K562 (cell line): ENCODE results near the gene KLK11. TPM values are rescaled to one million over a fixed set of nuclear protein-coding genes. Genes with fewer than 3 reads are reported as not detected.

Experiments used
- BACH1 ChIP-seq: fragments of 200-800 bp; sonication (Bioruptor generic); IDR thresholded peaks from 2 replicates; pipeline ENCODE4 v1.6.1; 2016; ENCODE audit warnings: missing genetic modification characterization, missing compliant biosample characterization
- CBFA2T3 ChIP-seq: fragments of 450-650 bp; IDR thresholded peaks from 2 replicates; pipeline ENCODE4 v1.6.1; 2017
- EP300 ChIP-seq: IDR thresholded peaks from 2 replicates; pipeline ENCODE4 v1.6.1; 2012; ENCODE audit warnings: low read length, improper control_type of control experiment
- ETV5 ChIP-seq: sonication (generic); formaldehyde crosslinking; IDR thresholded peaks from 2 replicates; pipeline ENCODE4 v1.4.0; 2020; ENCODE audit warnings: low read depth, mild to moderate bottlenecking, missing genetic modification reagents
- ETV6 ChIP-seq, 3 experiments: fragments of 150-350 bp in 1 of 3; sonication (generic) in 1 of 3; formaldehyde crosslinking in 1 of 3; IDR thresholded peaks; 2 replicates each; pipeline versions ENCODE4 v1.6.1 to v1.8.0; 2014 to 2022; ENCODE audit warnings: borderline replicate concordance in 2 of 3, low read depth in 2 of 3, antibody characterized with exemption in 1 of 3, low read length in 1 of 3, mild to moderate bottlenecking in 1 of 3, missing genetic modification reagents in 1 of 3
- FIP1L1 ChIP-seq: fragments of 200-400 bp; formaldehyde crosslinking; IDR thresholded peaks from 2 replicates; pipeline ENCODE4 v1.6.1; 2018; ENCODE audit warnings: mild to moderate bottlenecking, low read depth, low read length; ENCODE audit not compliant: poor library complexity, severe bottlenecking
- FOXA3 ChIP-seq, 2 experiments: fragments of 450-650 bp in 1 of 2; sonication (generic) in 1 of 2; formaldehyde crosslinking; IDR thresholded peaks in 1 of 2; conservative IDR thresholded peaks in 1 of 2; 2 replicates each; pipeline versions ENCODE4 v1.4.0 to v1.8.0; 2020 to 2022; ENCODE audit warnings: mild to moderate bottlenecking in 2 of 2, missing genetic modification reagents in 1 of 2
- HDAC1 ChIP-seq, 2 experiments: fragments of 450-650 bp; IDR thresholded peaks; 2 replicates each; pipeline ENCODE4 v1.6.1; 2016 to 2017; ENCODE audit warnings: inconsistent platforms in 1 of 2, mild to moderate bottlenecking in 1 of 2, moderate library complexity in 1 of 2
- KDM2B ChIP-seq: fragments of 250-450 bp; sonication (Bioruptor Pico); IDR thresholded peaks from 2 replicates; pipeline ENCODE4 v1.8.0; 2021; ENCODE audit warnings: mild to moderate bottlenecking, moderate library complexity
- MBD2 ChIP-seq: sonication (generic); IDR thresholded peaks from 2 replicates; pipeline ENCODE4 v1.6.1; 2016; ENCODE audit warnings: low read depth, borderline replicate concordance
- MTA1 ChIP-seq: fragments of 450-650 bp; IDR thresholded peaks from 2 replicates; pipeline ENCODE4 v1.6.1; 2017; ENCODE audit warnings: borderline replicate concordance
- PML ChIP-seq: IDR thresholded peaks from 2 replicates; pipeline ENCODE4 v1.6.1; 2012; ENCODE audit warnings: low read length, inconsistent platforms
- POLR2AphosphoS5 ChIP-seq: IDR thresholded peaks from 2 replicates; pipeline ENCODE4 v1.6.1; 2011; ENCODE audit warnings: mild to moderate bottlenecking, low read depth, low read length, moderate library complexity; ENCODE audit not compliant: control insufficient read depth, insufficient read depth
- RBM25 ChIP-seq: fragments of 200-400 bp; formaldehyde crosslinking; IDR thresholded peaks from 2 replicates; pipeline ENCODE4 v1.6.1; 2018; ENCODE audit warnings: low read length, low read depth, moderate library complexity; ENCODE audit not compliant: severe bottlenecking
- SRF ChIP-seq, 2 experiments: fragments of 250-450, 450-650 bp in 1 of 2; sonication (Bioruptor Pico) in 1 of 2; sonication (generic) in 1 of 2; formaldehyde crosslinking; IDR thresholded peaks; 2 replicates each; pipeline versions ENCODE4 v1.5.0 to v1.5.1; 2020 to 2022; ENCODE audit warnings: mild to moderate bottlenecking in 1 of 2, missing genetic modification reagents in 1 of 2
- WHSC1 ChIP-seq: IDR thresholded peaks from one replicate; pipeline ENCODE4 v1.6.1; 2012; ENCODE audit warnings: low read length, control low read depth, inconsistent platforms
- XRCC3 ChIP-seq: fragments of 450-650 bp; IDR thresholded peaks from 2 replicates; pipeline ENCODE4 v1.6.1; 2017; ENCODE audit warnings: mild to moderate bottlenecking, moderate library complexity
- ZBTB8A ChIP-seq: fragments of 450-650 bp; IDR thresholded peaks from 2 replicates; pipeline ENCODE4 v1.6.1; 2018; ENCODE audit warnings: mild to moderate bottlenecking, moderate library complexity; ENCODE audit not compliant: partially characterized antibody
- ZNF165 ChIP-seq: fragments of 250-450 bp; sonication (Bioruptor Pico); IDR thresholded peaks from 2 replicates; pipeline ENCODE4 v1.4.0; 2020; ENCODE audit warnings: borderline replicate concordance
- ZNF347 ChIP-seq: fragments of 450-650 bp; formaldehyde crosslinking; IDR thresholded peaks from 2 replicates; pipeline ENCODE4 v1.4.0; 2020; ENCODE audit warnings: low read depth, mild to moderate bottlenecking, moderate library complexity
- polyA plus RNA-seq, 8 experiments: library from polyadenylated mRNA; depleted of rRNA in 4 of 8; stranded (reverse) in 5 of 8; unstranded in 3 of 8; fragments of >200 nt; fragmentation: Nextera tagmentation in 2 of 8; fragmentation: Illumina TruSeq in 1 of 8; extraction: Ambion mirVana in 2 of 8; extraction: Trizol in 1 of 8; gene quantifications; 2 replicates each; pipeline versions ENCODE4 v1.2.1 to v1.2.3, GENCODE V29; 2011 to 2014; ENCODE audit warnings: inconsistent platforms in 1 of 8, missing spikeins in 1 of 8
- total RNA-seq, 7 experiments: library from RNA; depleted of rRNA in 6 of 7; stranded (reverse); fragments of >200 nt in 6 of 7; fragmentation: Illumina TruSeq in 2 of 7; extraction: Trizol in 2 of 7; gene quantifications; 2 replicates each; pipeline versions ENCODE4 v1.2.1 to v1.2.3, GENCODE V29; 2011 to 2021; ENCODE audit warnings: low replicate concordance in 1 of 7
- TF ChIP-seq, protein P1 (sequence below): fragments of 250-450 bp; sonication (Bioruptor Pico); IDR thresholded peaks from 2 replicates; pipeline ENCODE4 v1.5.0; 2021; ENCODE audit warnings: mild to moderate bottlenecking, moderate library complexity
- TF ChIP-seq, protein P2 (sequence below): sonication (generic); formaldehyde crosslinking; IDR thresholded peaks from 2 replicates; pipeline ENCODE4 v1.9.0; 2022; ENCODE audit warnings: mild to moderate bottlenecking, missing genetic modification reagents
- TF ChIP-seq, protein P3 (sequence below): fragments of 450-650 bp; IDR thresholded peaks from 2 replicates; pipeline ENCODE4 v1.7.1; 2018; ENCODE audit warnings: mild to moderate bottlenecking, low read depth; ENCODE audit not compliant: partially characterized antibody

KLK11 gene
- total and polyA plus RNA-seq, 9 of the 15 experiments (the other 6 are each of a cell fraction or from before 2014, with no cell fraction given), result not detected

GRCh38 chr19:51029718-51030117 is 3.3 kb upstream of the KLK11 start (continued):
- TF ChIP-seq, protein P1, sequence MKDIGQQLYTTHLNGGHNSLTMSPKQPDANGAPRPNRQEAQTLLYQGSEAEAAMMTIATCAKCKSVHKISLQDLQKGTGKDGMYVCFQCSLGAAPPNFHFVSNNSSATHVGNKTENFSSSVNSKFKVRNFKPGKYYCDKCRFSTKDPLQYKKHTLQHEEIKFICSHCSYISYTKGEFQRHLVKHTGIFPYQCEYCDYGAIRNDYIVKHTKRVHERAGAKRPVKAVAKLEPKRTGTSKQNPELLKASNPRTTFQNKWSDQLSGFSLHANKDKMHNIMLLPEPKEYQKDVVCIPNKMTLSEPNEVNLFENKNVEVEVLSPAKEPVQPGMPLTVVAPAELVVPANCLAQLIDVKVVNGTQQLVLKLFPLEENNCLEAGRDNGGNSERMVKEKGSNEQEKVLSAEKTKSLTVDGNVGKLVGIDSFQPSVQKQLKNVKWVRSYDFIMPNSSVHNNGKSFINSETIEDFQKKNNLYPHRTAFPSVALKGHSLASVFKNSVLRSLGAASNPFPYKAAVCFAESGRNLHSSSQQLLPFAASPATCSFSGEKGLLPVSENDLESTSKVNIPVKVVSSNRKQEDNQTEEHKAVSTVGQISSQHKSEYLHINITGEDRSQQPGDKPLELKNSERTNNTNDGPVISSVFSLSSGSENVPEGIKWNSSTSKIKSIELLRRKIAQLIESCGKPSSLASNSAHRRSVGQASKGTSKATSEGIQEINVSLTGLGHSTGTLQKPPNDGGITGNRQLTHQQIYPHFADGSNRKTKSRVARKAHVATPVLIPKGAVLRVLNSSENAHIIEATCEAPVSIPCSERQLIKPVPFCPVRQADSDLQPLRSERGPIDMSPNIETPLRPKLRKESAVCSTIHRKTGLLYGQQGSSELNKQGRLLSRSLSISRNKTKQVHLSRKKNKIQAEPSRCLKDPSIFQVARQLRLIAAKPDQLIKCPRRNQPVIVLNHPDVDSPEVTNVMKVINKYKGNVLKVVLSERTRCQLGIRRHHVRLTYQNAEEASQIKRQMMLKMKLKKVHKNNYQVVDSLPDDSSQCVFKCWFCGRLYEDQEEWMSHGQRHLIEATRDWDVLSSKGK (CRISPR knock-in tag), result no peak
- TF ChIP-seq ZNF347, result no peak
- TF ChIP-seq FIP1L1, result no peak
- no peak for TF ChIP-seq KDM2B (CRISPR knock-in tag)
- TF ChIP-seq ETV6 (IDR thresholded peaks at IDR 0.05; ENCODE audit: borderline replicate concordance in 1 of 2, low read depth in 2 of 2, low read length in 1 of 2), result no peak
- TF ChIP-seq ETV6 (CRISPR knock-in tag; IDR thresholded peaks at IDR 0.05; ENCODE audit: borderline replicate concordance), result no peak
- no peak for TF ChIP-seq ZNF165 (CRISPR knock-in tag)
- TF ChIP-seq ETV5 (CRISPR knock-in tag), result no peak
- TF ChIP-seq FOXA3 (CRISPR knock-in tag; conservative IDR thresholded peaks at IDR 0.05 in 1 of 2, IDR thresholded peaks at IDR 0.05 in 1 of 2), result no peak
- peak; percentile 48 for TF ChIP-seq RBM25
- no peak for TF ChIP-seq SRF (CRISPR knock-in tag; IDR thresholded peaks at IDR 0.05)
- 0 out of 2 replicates have a peak, but pooled peaks have one; percentile 43 for TF ChIP-seq MBD2
- no peak for TF ChIP-seq XRCC3
- no peak for TF ChIP-seq EP300
- no peak for TF ChIP-seq CBFA2T3
- TF ChIP-seq BACH1, result no peak
- no peak for TF ChIP-seq HDAC1 (IDR thresholded peaks at IDR 0.05)
- TF ChIP-seq POLR2AphosphoS5, result no peak
- TF ChIP-seq, protein P2, sequence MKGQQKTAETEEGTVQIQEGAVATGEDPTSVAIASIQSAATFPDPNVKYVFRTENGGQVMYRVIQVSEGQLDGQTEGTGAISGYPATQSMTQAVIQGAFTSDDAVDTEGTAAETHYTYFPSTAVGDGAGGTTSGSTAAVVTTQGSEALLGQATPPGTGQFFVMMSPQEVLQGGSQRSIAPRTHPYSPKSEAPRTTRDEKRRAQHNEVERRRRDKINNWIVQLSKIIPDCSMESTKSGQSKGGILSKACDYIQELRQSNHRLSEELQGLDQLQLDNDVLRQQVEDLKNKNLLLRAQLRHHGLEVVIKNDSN, result no peak
- TF ChIP-seq, protein P3, sequence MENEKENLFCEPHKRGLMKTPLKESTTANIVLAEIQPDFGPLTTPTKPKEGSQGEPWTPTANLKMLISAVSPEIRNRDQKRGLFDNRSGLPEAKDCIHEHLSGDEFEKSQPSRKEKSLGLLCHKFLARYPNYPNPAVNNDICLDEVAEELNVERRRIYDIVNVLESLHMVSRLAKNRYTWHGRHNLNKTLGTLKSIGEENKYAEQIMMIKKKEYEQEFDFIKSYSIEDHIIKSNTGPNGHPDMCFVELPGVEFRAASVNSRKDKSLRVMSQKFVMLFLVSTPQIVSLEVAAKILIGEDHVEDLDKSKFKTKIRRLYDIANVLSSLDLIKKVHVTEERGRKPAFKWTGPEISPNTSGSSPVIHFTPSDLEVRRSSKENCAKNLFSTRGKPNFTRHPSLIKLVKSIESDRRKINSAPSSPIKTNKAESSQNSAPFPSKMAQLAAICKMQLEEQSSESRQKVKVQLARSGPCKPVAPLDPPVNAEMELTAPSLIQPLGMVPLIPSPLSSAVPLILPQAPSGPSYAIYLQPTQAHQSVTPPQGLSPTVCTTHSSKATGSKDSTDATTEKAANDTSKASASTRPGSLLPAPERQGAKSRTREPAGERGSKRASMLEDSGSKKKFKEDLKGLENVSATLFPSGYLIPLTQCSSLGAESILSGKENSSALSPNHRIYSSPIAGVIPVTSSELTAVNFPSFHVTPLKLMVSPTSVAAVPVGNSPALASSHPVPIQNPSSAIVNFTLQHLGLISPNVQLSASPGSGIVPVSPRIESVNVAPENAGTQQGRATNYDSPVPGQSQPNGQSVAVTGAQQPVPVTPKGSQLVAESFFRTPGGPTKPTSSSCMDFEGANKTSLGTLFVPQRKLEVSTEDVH, result no peak
- no peak for TF ChIP-seq PML
- no peak for TF ChIP-seq ZBTB8A
- no peak for TF ChIP-seq MTA1
- no peak for TF ChIP-seq WHSC1
